Prostate gland (tissue), 2 donors: Measurements from ENCODE around the gene SVOP. TPM values are rescaled to one million over a fixed set of nuclear protein-coding genes. Genes with fewer than 3 reads are reported as not detected.
"Not testable (repeated sequence)": the region's sequence is repeated elsewhere in the genome, so short reads cannot be mapped to it uniquely, and the experiment has no call there.

Experiments
- DNase-seq: peaks from one replicate; pipeline ENCODE4 v3.0.0-alpha.2; 2019; ENCODE audit warnings: low spot score
- H3K27ac ChIP-seq, 2 donors: fragments of 200-600 bp; sonication (generic); 2 replicates each; pipeline ENCODE4 v1.5.1; 2017 to 2019
- H3K27me3 ChIP-seq: fragments of 200-600 bp; sonication (generic); replicated peaks from 2 replicates; pipeline ENCODE4 v1.5.1; 2019; ENCODE audit not compliant: insufficient read depth
- H3K36me3 ChIP-seq, 2 donors: fragments of 200-600 bp; sonication (generic); 1 replicate in 1 of 2; 2 replicates in 1 of 2; pipeline versions ENCODE4 v1.5.1 to v1.8.1; 2017 to 2019
- H3K4me1 ChIP-seq: fragments of 200-600 bp; sonication (generic); replicated peaks from 2 replicates; pipeline ENCODE4 v1.5.1; 2019
- H3K4me3 ChIP-seq, 2 donors: fragments of 200-600 bp; sonication (generic); 2 replicates each; pipeline ENCODE4 v1.5.1; 2017 to 2019
- H3K9me3 ChIP-seq: fragments of 200-600 bp; sonication (generic); 2 replicates; pipeline ENCODE4 v1.5.1; 2017
- CTCF ChIP-seq, 4 experiments: fragments of 200-600 bp in 2 of 4; fragments of 450-650 bp in 2 of 4; sonication (generic) in 2 of 4; IDR thresholded peaks; 1 replicate in 3 of 4; 2 replicates in 1 of 4; pipeline ENCODE4 v1.5.1; 2016 to 2019; ENCODE audit warnings: antibody characterized with exemption in 4 of 4, mild to moderate bottlenecking in 2 of 4, moderate library complexity in 2 of 4
- POLR2A ChIP-seq: fragments of 450-650 bp; IDR thresholded peaks from one replicate; pipeline ENCODE4 v1.6.1; 2016; ENCODE audit warnings: antibody characterized with exemption, mild to moderate bottlenecking
- POLR2AphosphoS5 ChIP-seq: sonication (generic); formaldehyde crosslinking; IDR thresholded peaks from one replicate; pipeline ENCODE4 v1.6.1; 2017; ENCODE audit warnings: antibody characterized with exemption
- WGBS: methylation state at CpG from one replicate; pipeline ENCODE4 v1.1.5; 2018; 5-methylcytosine and 5-hydroxymethylcytosine counted together
- intact Hi-C: fragments of 100-400 bp; cut with DNase I; formaldehyde crosslinking; loops from one replicate; pipeline ENCODE4 v1.14.2; 2022
- total RNA-seq, 2 donors: library from RNA; depleted of rRNA; stranded (reverse); fragments of >200 nt; gene quantifications; one replicate each; pipeline ENCODE4 v1.1.0, GENCODE V29; 2016

Gene SVOP
- total RNA-seq, 2 donors from 2014 or later = 0.06 TPM; not detected in 1

- TF ChIP-seq POLR2AphosphoS5 = no peak
- no peak for TF ChIP-seq POLR2A
- TF ChIP-seq CTCF (IDR thresholded peaks at IDR 0.05) = no peak
- H3K4me1 ChIP-seq = no peaks in the 10 kb centered on the region
- H3K9me3 ChIP-seq = no peaks in the 10 kb centered on the region
- intact Hi-C loops = no loop called here
- WGBS = 95% methylated on average over 3 of the region's 3 CpGs
- no peaks in the 10 kb centered on the region for H3K27me3 ChIP-seq
- H3K4me3 ChIP-seq = no peak overlapping the region
- no peaks in the 10 kb centered on the region for H3K36me3 ChIP-seq
- H3K27ac ChIP-seq = no peak overlapping the region
- no peak for DNase-seq
Observed at GRCh38 chr12:108862588-108862959, 158.3 kb downstream of the SVOP start.

- Histone ChIP-seq H3K27ac (no peak overlapping the region), H3K9me3 (no peaks in the 10 kb centered on the region), H3K4me1 (no peaks in the 10 kb centered on the region), H3K27me3 (no peaks in the 10 kb centered on the region), H3K36me3 (no peaks in the 10 kb centered on the region), H3K4me3 (no peak overlapping the region)
- DNase-seq = no peak
- 86% methylated on average over 6 of the region's 6 CpGs for WGBS
- intact Hi-C loops = no loop called here
- no peak for TF ChIP-seq CTCF (IDR thresholded peaks at IDR 0.05)
- TF ChIP-seq POLR2A = no peak
- TF ChIP-seq POLR2AphosphoS5 = no peak
Observed at GRCh38 chr12:108861878-108862587, 158.8 kb downstream of the SVOP start.

- intact Hi-C loops = no loop called here
- peaks cover 7% of the 10 kb centered on the region for H3K4me1 ChIP-seq
- H3K27me3 ChIP-seq = no peaks in the 10 kb centered on the region
- no peak overlapping the region for H3K4me3 ChIP-seq
- no peak overlapping the region for H3K27ac ChIP-seq
- TF ChIP-seq POLR2AphosphoS5 (no peak), CTCF (IDR thresholded peaks at IDR 0.05) (no peak), POLR2A (no peak)
- H3K36me3 ChIP-seq = no peaks in the 10 kb centered on the region
- no peaks in the 10 kb centered on the region for H3K9me3 ChIP-seq
- 80% methylated on average over 6 of the region's 6 CpGs for WGBS
- no peak for DNase-seq
Observed at GRCh38 chr12:108860443-108860842, 160.4 kb downstream of the SVOP start.

- peaks cover 10% of the 10 kb centered on the region for H3K4me1 ChIP-seq
Observed at GRCh38 chr12:108859923-108860291, 161.0 kb downstream of the SVOP start.

GRCh38 chr12:108859141-108859922 lies 161.5 kb downstream of the SVOP start:
- H3K27ac ChIP-seq = not testable (repeated sequence)
- intact Hi-C loops = loop anchor here (5.0 kb wide), 4 partner anchors 57 to 297 kb away; partner anchors contain the start of genes CORO1C, ISCU and SART3
- WGBS = 51% methylated on average over 6 of the region's 6 CpGs

More at GRCh38 chr12:108859923-108860291, 161.0 kb downstream of the SVOP start:
- intact Hi-C loops = loop anchor here (5.0 kb wide), 4 partner anchors 58 to 298 kb away; partner anchors contain the start of genes CORO1C, ISCU and SART3
- WGBS = 91% methylated on average over 1 of the region's 1 CpG
- no peak for DNase-seq
- Histone ChIP-seq H3K27me3 (no peaks in the 10 kb centered on the region), H3K27ac (no peak overlapping the region), H3K9me3 (no peaks in the 10 kb centered on the region), H3K4me3 (no peak overlapping the region), H3K36me3 (no peaks in the 10 kb centered on the region)
- TF ChIP-seq POLR2AphosphoS5 (no peak), POLR2A (no peak), CTCF (IDR thresholded peaks at IDR 0.05) (no peak)

More at GRCh38 chr12:108859141-108859922, 161.5 kb downstream of the SVOP start:
- not testable (repeated sequence) for DNase-seq, H3K9me3 ChIP-seq, H3K27me3 ChIP-seq, H3K36me3 ChIP-seq, H3K4me3 ChIP-seq
- peaks cover 10% of the 10 kb centered on the region for H3K4me1 ChIP-seq
